Activated CD8-positive, alpha-beta memory T cell treated with anti-CD3 and anti-CD28 coated beads, Interleukin-2, amount 10 ng/mL, durations not matched to agents 7 days and 5 days (primary cell): Measurements from ENCODE around the gene KRT72. TPM values are rescaled to one million over a fixed set of nuclear protein-coding genes. Genes with fewer than 3 reads are reported as not detected.

Experiments used
- ATAC-seq: fragments of 150-1000 bp; cut with Tn5 transposase; one replicate; pipeline ENCODE4 v1.10.0; 2021; ENCODE audit warnings: moderate library complexity
- CTCF ChIA-PET: fragments of 350-600 bp; sonication (Branson Sonifier 250); formaldehyde crosslinking; loops from one replicate; lab custom pipeline; 2021; ENCODE audit warnings: antibody characterized with exemption; lab: Charles Lee
- DNase-seq: peaks from one replicate; pipeline ENCODE4 v3.0.0-alpha.2; 2020
- H3K27ac Mint-ChIP-seq: one replicate; pipeline ENCODE4 v1.8.0; 2021; ENCODE audit warnings: mild to moderate bottlenecking, mixed read lengths
- H3K27me3 Mint-ChIP-seq: one replicate; pipeline ENCODE4 v1.8.0; 2021; ENCODE audit warnings: mixed read lengths
- H3K36me3 Mint-ChIP-seq: one replicate; pipeline ENCODE4 v1.8.0; 2021; ENCODE audit warnings: mild to moderate bottlenecking, mixed read lengths
- H3K4me1 Mint-ChIP-seq: one replicate; pipeline ENCODE4 v1.8.0; 2021; ENCODE audit warnings: mixed read lengths
- H3K4me3 Mint-ChIP-seq: one replicate; pipeline ENCODE4 v1.8.0; 2021; ENCODE audit warnings: mild to moderate bottlenecking, moderate library complexity, mixed read lengths
- H3K9me3 Mint-ChIP-seq: one replicate; pipeline ENCODE4 v1.8.0; 2022; ENCODE audit warnings: low read depth, mixed read lengths
- total RNA-seq, 2 experiments: library from RNA; stranded (reverse); gene quantifications; one replicate each; pipeline ENCODE4 v1.2.3, GENCODE V29; 2021

The KRT72 gene
- under 1 TPM in 1 of 2 experiments, not detected in 1; 0.15 TPM for total RNA-seq

GRCh38 chr12:52600941-52601481 lies at the start of gene KRT72:
Gene KRT72, minus strand, starts transcription at chr12:52601463. Its CDS starts 11 bp downstream, at chr12:52601452.
- DNase-seq (peak; percentile 23), ATAC-seq (no peak)
- Mint-ChIP-seq H3K4me1 (no peaks in the 10 kb centered on the region), H3K27ac (no peak within 1 kb of the TSS), H3K9me3 (no peaks in the 10 kb centered on the region), H3K36me3 (no peaks in the 10 kb centered on the region), H3K27me3 (peaks cover 36% of the 10 kb centered on the region), H3K4me3 (no peak within 1 kb of the TSS)
- CTCF ChIA-PET: no interaction called here

GRCh38 chr12:52650520-52651081 lies 49.3 kb upstream of the KRT72 start:
- ATAC-seq: no peak
- no peak overlapping the region for H3K4me3 Mint-ChIP-seq
- no peaks in the 10 kb centered on the region for H3K36me3 Mint-ChIP-seq
- H3K9me3 Mint-ChIP-seq: no peaks in the 10 kb centered on the region
- H3K27me3 Mint-ChIP-seq: peaks cover 35% of the 10 kb centered on the region
- H3K27ac Mint-ChIP-seq: no peak overlapping the region
- H3K4me1 Mint-ChIP-seq: peaks cover 23% of the 10 kb centered on the region
- DNase-seq: peak; percentile 16
- CTCF ChIA-PET: interaction anchor here (1.1 to 2.1 kb wide), 2 partner anchors 229 to 235 kb away, joined by 3 to 4 read pairs; no protein-coding TSS in a partner anchor

GRCh38 chr12:52649066-52649465 lies 47.8 kb upstream of the KRT72 start:
- H3K36me3 Mint-ChIP-seq: peaks cover 3% of the 10 kb centered on the region
- CTCF ChIA-PET: interaction anchor here (0.8 kb wide), 1 partner anchor 64 kb away, joined by 3 read pairs; no protein-coding TSS in a partner anchor
- no peaks in the 10 kb centered on the region for H3K9me3 Mint-ChIP-seq
- H3K4me1 Mint-ChIP-seq: peaks cover 38% of the 10 kb centered on the region
- H3K27me3 Mint-ChIP-seq: peaks cover 24% of the 10 kb centered on the region
- ATAC-seq (no peak), DNase-seq (no peak)
- H3K4me3 Mint-ChIP-seq: no peak overlapping the region
- H3K27ac Mint-ChIP-seq: no peak overlapping the region

GRCh38 chr12:52648012-52648550 lies 46.8 kb upstream of the KRT72 start:
- H3K27ac Mint-ChIP-seq: no peak overlapping the region
- no peak for DNase-seq
- peaks cover 16% of the 10 kb centered on the region for H3K27me3 Mint-ChIP-seq
- CTCF ChIA-PET: interaction anchor here (0.8 to 1.6 kb wide), 2 partner anchors 63 to 231 kb away, joined by 3 to 5 read pairs; no protein-coding TSS in a partner anchor
- H3K36me3 Mint-ChIP-seq: peaks cover 3% of the 10 kb centered on the region
- peaks cover 38% of the 10 kb centered on the region for H3K4me1 Mint-ChIP-seq
- ATAC-seq: no peak
- no peaks in the 10 kb centered on the region for H3K9me3 Mint-ChIP-seq
- H3K4me3 Mint-ChIP-seq: no peak overlapping the region

DNA sequence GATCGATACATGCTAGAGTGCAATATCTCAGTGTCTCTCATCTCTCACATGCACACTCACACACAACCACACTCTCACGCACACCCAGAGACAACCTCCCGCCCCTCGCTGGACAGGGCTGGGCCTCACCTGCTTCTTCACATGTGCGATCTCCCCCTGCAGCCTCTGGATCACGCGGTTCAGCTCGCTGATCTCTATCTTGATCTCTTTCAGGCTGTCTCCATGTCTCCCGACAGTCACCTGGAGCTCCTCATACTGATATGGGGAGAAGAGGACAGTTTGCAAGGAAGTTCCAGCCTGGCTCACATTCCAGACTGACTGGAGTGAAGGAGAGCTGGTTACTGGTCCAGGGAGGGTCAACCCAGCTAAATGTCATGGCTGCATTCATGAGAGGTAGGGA lies 46.3 kb upstream of the KRT72 start:
- Mint-ChIP-seq H3K4me3 (no peak overlapping the region), H3K27me3 (peaks cover 11% of the 10 kb centered on the region), H3K27ac (no peak overlapping the region), H3K9me3 (no peaks in the 10 kb centered on the region), H3K4me1 (peaks cover 35% of the 10 kb centered on the region), H3K36me3 (peaks cover 3% of the 10 kb centered on the region)
- no peak for ATAC-seq
- CTCF ChIA-PET: interaction anchor here (0.9 to 1.6 kb wide), 2 partner anchors 225 to 232 kb away, joined by 3 to 5 read pairs; no protein-coding TSS in a partner anchor
- DNase-seq: no peak

GRCh38 chr12:52646613-52647012 lies 45.4 kb upstream of the KRT72 start:
- Mint-ChIP-seq H3K27ac (peak overlapping the region; percentile 94), H3K9me3 (no peaks in the 10 kb centered on the region), H3K4me3 (no peak overlapping the region), H3K4me1 (peaks cover 35% of the 10 kb centered on the region), H3K36me3 (peaks cover 3% of the 10 kb centered on the region), H3K27me3 (peaks cover 3% of the 10 kb centered on the region)
- DNase-seq (no peak), ATAC-seq (no peak)
- CTCF ChIA-PET: interaction anchor here (0.9 kb wide), 1 partner anchor 226 kb away, joined by 3 read pairs; no protein-coding TSS in a partner anchor

- ATAC-seq: peak; percentile 7
- peaks cover 35% of the 10 kb centered on the region for H3K4me1 Mint-ChIP-seq
- H3K36me3 Mint-ChIP-seq: peaks cover 3% of the 10 kb centered on the region
- peak overlapping the region; percentile 94 for H3K27ac Mint-ChIP-seq
- no peaks in the 10 kb centered on the region for H3K9me3 Mint-ChIP-seq
- H3K27me3 Mint-ChIP-seq: peaks cover 6% of the 10 kb centered on the region
- no peak for DNase-seq
- CTCF ChIA-PET: interaction anchor here (1.2 to 1.6 kb wide), 4 partner anchors 13 to 239 kb away, joined by 3 to 6 read pairs (median 6); no protein-coding TSS in a partner anchor
- H3K4me3 Mint-ChIP-seq: peak overlapping the region; percentile 17
Measured at GRCh38 chr12:52645982-52646381, 44.7 kb upstream of the KRT72 start.

- Mint-ChIP-seq H3K9me3 (no peaks in the 10 kb centered on the region), H3K27me3 (peaks cover 7% of the 10 kb centered on the region), H3K4me1 (peaks cover 35% of the 10 kb centered on the region), H3K4me3 (peak overlapping the region; percentile 17), H3K36me3 (peaks cover 3% of the 10 kb centered on the region), H3K27ac (peak overlapping the region; percentile 94)
- CTCF ChIA-PET: interaction anchor here (0.9 to 1.6 kb wide), 5 partner anchors 12 to 239 kb away, joined by 3 to 6 read pairs (median 5); no protein-coding TSS in a partner anchor
- DNase-seq: peak; percentile 87
- peak; percentile 97 for ATAC-seq
Measured at GRCh38 chr12:52645120-52645761, 44.0 kb upstream of the KRT72 start.

DNA sequence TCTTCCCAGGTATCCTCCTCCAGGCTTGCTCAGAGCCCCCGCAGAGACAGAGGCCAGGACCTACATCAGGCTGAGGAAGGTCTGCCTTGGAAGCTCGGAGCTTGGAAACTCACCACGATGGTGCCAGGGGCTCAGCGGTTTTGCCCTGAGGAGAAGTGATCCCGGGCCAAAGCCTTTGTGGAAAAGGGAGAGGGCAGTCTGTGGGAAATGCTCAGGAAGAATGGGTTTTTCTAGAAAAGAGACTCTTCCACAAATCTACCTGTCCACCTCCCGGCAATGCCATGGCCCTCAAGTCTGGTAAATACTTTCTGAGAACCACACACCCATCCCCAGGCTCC lies 42.8 kb upstream of the KRT72 start:
- H3K9me3 Mint-ChIP-seq: no peaks in the 10 kb centered on the region
- DNase-seq: no peak
- ATAC-seq: no peak
- H3K27ac Mint-ChIP-seq: no peak overlapping the region
- H3K4me3 Mint-ChIP-seq: no peak overlapping the region
- H3K27me3 Mint-ChIP-seq: peaks cover 11% of the 10 kb centered on the region
- H3K36me3 Mint-ChIP-seq: peaks cover 3% of the 10 kb centered on the region
- peaks cover 32% of the 10 kb centered on the region for H3K4me1 Mint-ChIP-seq
- CTCF ChIA-PET: interaction anchor here (0.8 kb wide), 1 partner anchor 240 kb away, joined by 3 read pairs; no protein-coding TSS in a partner anchor

DNA sequence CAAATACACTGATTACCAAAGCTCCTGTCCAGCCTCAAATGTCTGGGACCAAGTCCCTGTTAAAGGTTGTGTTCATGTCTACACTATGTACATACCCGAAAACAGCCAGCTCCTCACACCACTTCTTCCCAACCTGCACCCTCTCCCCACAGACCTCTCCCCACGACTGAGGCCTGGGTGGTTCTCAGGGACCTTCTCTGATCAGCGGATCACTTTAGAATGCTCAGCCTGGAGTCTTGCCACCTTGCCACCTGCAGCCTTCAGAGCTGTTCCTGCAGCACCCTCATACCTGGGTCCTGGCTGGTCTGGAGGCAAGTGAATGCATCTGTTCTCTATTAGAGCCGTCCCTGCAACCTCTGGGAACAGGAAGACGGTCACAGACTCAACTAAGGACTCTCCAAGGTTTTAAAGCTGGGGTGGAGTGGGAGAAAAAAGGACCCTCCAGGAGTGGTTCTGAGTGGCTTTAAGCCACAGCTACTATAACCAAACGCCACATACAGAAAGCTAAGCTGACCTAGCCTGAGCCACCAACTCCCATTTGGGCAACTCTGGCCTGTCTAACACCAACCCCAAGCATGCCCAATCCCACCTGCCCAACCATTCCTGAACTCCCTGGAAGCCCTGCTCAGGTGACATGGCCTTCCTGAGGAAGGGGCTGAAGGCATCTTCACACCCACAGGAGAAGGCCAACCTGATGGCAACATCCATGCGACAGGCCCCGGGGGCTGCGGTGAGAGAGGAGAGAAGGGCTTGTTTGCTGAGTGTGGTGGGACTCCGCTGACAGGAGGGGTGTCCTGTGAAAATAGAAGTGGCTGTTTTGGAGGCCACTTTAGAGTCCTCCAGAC lies 42.2 kb upstream of the KRT72 start:
- ATAC-seq (no peak), DNase-seq (peak; percentile 32)
- peaks cover 29% of the 10 kb centered on the region for H3K4me1 Mint-ChIP-seq
- H3K9me3 Mint-ChIP-seq: no peaks in the 10 kb centered on the region
- H3K27me3 Mint-ChIP-seq: peaks cover 15% of the 10 kb centered on the region
- CTCF ChIA-PET: interaction anchor here (0.8 to 1.4 kb wide), 2 partner anchors 227 to 241 kb away, joined by 3 read pairs; no protein-coding TSS in a partner anchor
- no peak overlapping the region for H3K4me3 Mint-ChIP-seq
- peaks cover 3% of the 10 kb centered on the region for H3K36me3 Mint-ChIP-seq
- H3K27ac Mint-ChIP-seq: no peak overlapping the region

- H3K27me3 Mint-ChIP-seq: peaks cover 22% of the 10 kb centered on the region
- peaks cover 25% of the 10 kb centered on the region for H3K4me1 Mint-ChIP-seq
- DNase-seq (no peak), ATAC-seq (no peak)
- CTCF ChIA-PET: no interaction called here
- H3K4me3 Mint-ChIP-seq: no peak overlapping the region
- H3K36me3 Mint-ChIP-seq: peaks cover 3% of the 10 kb centered on the region
- no peaks in the 10 kb centered on the region for H3K9me3 Mint-ChIP-seq
- H3K27ac Mint-ChIP-seq: no peak overlapping the region
Measured at GRCh38 chr12:52641468-52641867, 40.2 kb upstream of the KRT72 start.

DNA sequence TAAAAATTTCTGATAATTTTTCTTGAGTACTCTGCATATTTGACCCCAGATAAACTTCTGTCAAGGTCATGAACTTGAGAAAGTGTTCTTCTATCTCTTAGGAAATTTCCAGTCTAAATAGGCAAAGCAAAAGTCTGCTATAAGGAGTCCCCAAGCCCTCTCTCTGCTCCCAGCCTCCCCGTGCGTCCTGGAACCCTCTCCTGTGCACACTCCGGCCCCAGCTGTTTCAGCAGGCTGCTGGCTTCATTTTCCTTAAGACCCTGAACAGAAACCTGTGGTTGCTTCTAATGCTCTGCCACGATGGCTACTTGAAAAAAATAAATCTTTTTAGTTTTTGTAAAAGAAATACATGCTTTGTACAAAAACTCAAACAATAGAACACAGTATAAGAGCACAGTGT lies 36.0 kb upstream of the KRT72 start:
- Mint-ChIP-seq H3K27me3 (peaks cover 24% of the 10 kb centered on the region), H3K36me3 (no peaks in the 10 kb centered on the region), H3K9me3 (no peaks in the 10 kb centered on the region), H3K4me3 (no peak overlapping the region), H3K4me1 (peaks cover 24% of the 10 kb centered on the region), H3K27ac (no peak overlapping the region)
- ATAC-seq: no peak
- CTCF ChIA-PET: interaction anchor here (1.4 kb wide), 1 partner anchor 51 kb away, joined by 3 read pairs; no protein-coding TSS in a partner anchor
- no peak for DNase-seq
